ENCODE results near the gene PIP4K2C. TPM values are rescaled to one million over a fixed set of nuclear protein-coding genes. Genes with fewer than 3 reads are reported as not detected.

Gene PIP4K2C
- total and polyA plus RNA-seq, 2 experiments from 2014 or later: 10.8 to 30.6 TPM

GRCh38 chr12:57611108-57611826 lies 20.3 kb downstream of the PIP4K2C start, which contains the start of gene ARHGEF25:
ARHGEF25 (plus strand) TSS chr12:57611435; CDS start chr12:57611895, 460 bp downstream.
- no peak within 1 kb of the TSS for H3K27ac ChIP-seq (ENCODE audit: low read depth)
- H3K9me2 ChIP-seq (ENCODE audit: insufficient read depth): no peaks in the 10 kb centered on the region
- no peaks in the 10 kb centered on the region for H3K9me3 Mint-ChIP-seq
- H3K27ac Mint-ChIP-seq: no peak within 1 kb of the TSS
- ATAC-seq (peak; percentile 72), DNase-seq (ENCODE audit: low spot score) (peak; percentile 81)
- peak within 1 kb of the TSS; percentile 88 for H3K4me3 Mint-ChIP-seq
- H4K20me1 ChIP-seq (replicated peaks; ENCODE audit: insufficient read depth): no peaks in the 10 kb centered on the region; the same call in 1 of the 2 replicates
- H3K27me3 ChIP-seq (ENCODE audit: insufficient read depth): peaks cover 66% of the 10 kb centered on the region
- peaks cover under 1% of the 10 kb centered on the region; the same call in 1 of the 2 replicates for H3K79me2 ChIP-seq (replicated peaks; ENCODE audit: insufficient read depth)
- H3K36me3 Mint-ChIP-seq (ENCODE audit: low read depth): peaks cover 29% of the 10 kb centered on the region
- H3K27me3 Mint-ChIP-seq (ENCODE audit: insufficient read depth, low read depth, poor library complexity): peaks cover 60% of the 10 kb centered on the region
- H3F3A ChIP-seq (replicated peaks; ENCODE audit: low read depth): peaks cover 6% of the 10 kb centered on the region; the same call in 1 of the 2 replicates
- TF ChIP-seq NANOG (IDR thresholded peaks at IDR 0.05; ENCODE audit: borderline replicate concordance): no peak
- peak; percentile 56 for TF ChIP-seq EZH2 (IDR thresholded peaks at IDR 0.05; ENCODE audit: low read depth, unreplicated experiment)
- TF ChIP-seq POLR2AphosphoS5 (IDR thresholded peaks at IDR 0.05; ENCODE audit: low read depth): peak; percentile 52
- peak within 1 kb of the TSS; percentile 97 for H2AFZ ChIP-seq
- peak within 1 kb of the TSS; percentile 86 for H3K4me3 ChIP-seq
- H3K4me1 ChIP-seq (ENCODE audit: insufficient read depth): peaks cover 29% of the 10 kb centered on the region
- H3K4me2 ChIP-seq: peak within 1 kb of the TSS; percentile 97
- H3K36me3 ChIP-seq (ENCODE audit: insufficient read depth): peaks cover 4% of the 10 kb centered on the region; the same call in 1 of the 2 replicates
- H3K4me1 Mint-ChIP-seq: peaks cover 44% of the 10 kb centered on the region

- Histone ChIP-seq H3K27ac (ENCODE audit: low read depth) (no peak overlapping the region), H3K4me1 (ENCODE audit: insufficient read depth) (peaks cover 29% of the 10 kb centered on the region), H4K20me1 (replicated peaks; ENCODE audit: insufficient read depth) (no peaks in the 10 kb centered on the region; the same call in 1 of the 2 replicates), H3K4me2 (peak overlapping the region; percentile 97), H3K36me3 (ENCODE audit: insufficient read depth) (peaks cover 8% of the 10 kb centered on the region; the same call in 1 of the 2 replicates), H3K4me3 (peak overlapping the region; percentile 86), H3F3A (replicated peaks; ENCODE audit: low read depth) (peaks cover 6% of the 10 kb centered on the region; the same call in 1 of the 2 replicates), H3K9me2 (ENCODE audit: insufficient read depth) (no peaks in the 10 kb centered on the region), H2AFZ (no peak overlapping the region), H3K79me2 (replicated peaks; ENCODE audit: insufficient read depth) (no peaks in the 10 kb centered on the region), H3K27me3 (ENCODE audit: insufficient read depth) (peaks cover 74% of the 10 kb centered on the region)
- Mint-ChIP-seq H3K36me3 (ENCODE audit: low read depth) (peaks cover 30% of the 10 kb centered on the region), H3K4me3 (peak overlapping the region; percentile 82), H3K27me3 (ENCODE audit: insufficient read depth, low read depth, poor library complexity) (peaks cover 68% of the 10 kb centered on the region), H3K9me3 (no peaks in the 10 kb centered on the region), H3K27ac (no peak overlapping the region), H3K4me1 (peaks cover 40% of the 10 kb centered on the region)
- DNase-seq (ENCODE audit: low spot score) (peak; percentile 12), ATAC-seq (no peak)
- TF ChIP-seq ZNF114 (CRISPR knock-in tag; IDR thresholded peaks at IDR 0.05) (no peak), ETS1 (IDR thresholded peaks at IDR 0.05) (no peak), CREB1 (CRISPR knock-in tag; IDR thresholded peaks at IDR 0.05; ENCODE audit: low read depth) (no peak), CTCF (conservative IDR thresholded peaks at IDR 0.05; ENCODE audit: low read depth in 2 of 2) (no peak), JUNB (IDR thresholded peaks at IDR 0.05; ENCODE audit: unreplicated experiment) (no peak), EZH2phosphoT487 (IDR thresholded peaks at IDR 0.05; ENCODE audit: unreplicated experiment) (no peak), STAT1 (IDR thresholded peaks at IDR 0.05; ENCODE audit: unreplicated experiment) (no peak), NANOG (IDR thresholded peaks at IDR 0.05; ENCODE audit: borderline replicate concordance) (no peak)
These were observed 21.1 kb downstream of the PIP4K2C start for GRCh38 chr12:57611827-57612710.
